HTR-8/SVneo (cell line): ENCODE measurements around the gene CAMSAP1.

ENCODE experiments used
- DNase-seq: peaks from one replicate; pipeline ENCODE4 v3.0.0; 2011; ENCODE audit warnings: low spot score, mixed read lengths; ENCODE audit not compliant: insufficient read length
- FAIRE-seq: peaks from 2 replicates; lab custom pipeline; 2011; peaks lifted over from hg19 to GRCh38; lab: Jason Lieb, UNC

CAMSAP1 gene

GRCh38 chr9:135769489-135770202, 137.7 kb downstream of the CAMSAP1 start:
- DNase-seq (no peak), FAIRE-seq (no peak)

- FAIRE-seq (no peak), DNase-seq (no peak)
Measured at GRCh38 chr9:135768516-135769218, 138.7 kb downstream of the CAMSAP1 start.

DNA sequence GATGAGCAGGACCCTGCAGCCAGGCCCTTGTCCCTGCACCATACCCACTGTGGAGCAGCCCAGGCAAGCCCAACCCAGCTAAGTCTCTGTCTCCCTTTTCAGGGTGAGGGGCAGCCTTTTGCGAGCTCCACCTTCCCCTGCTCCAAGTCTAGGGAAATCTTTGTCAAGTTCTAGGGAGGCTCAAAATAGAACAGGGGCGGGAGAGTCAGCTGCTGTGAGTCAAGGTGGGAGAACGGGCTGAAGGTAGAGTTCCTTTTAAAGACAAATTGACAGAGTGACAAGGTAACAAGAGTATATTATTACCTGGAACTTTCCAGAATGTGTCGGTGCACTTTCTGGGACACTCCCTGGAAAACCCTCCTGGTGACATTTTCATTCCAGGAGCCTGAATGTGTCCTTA, 140.6 kb downstream of the CAMSAP1 start:
- FAIRE-seq (no peak), DNase-seq (no peak)

GRCh38 chr9:135766251-135766650, 141.1 kb downstream of the CAMSAP1 start:
- DNase-seq = no peak
- FAIRE-seq = no peak

GRCh38 chr9:135765416-135765815, 141.9 kb downstream of the CAMSAP1 start:
- no peak for DNase-seq
- no peak for FAIRE-seq

DNA sequence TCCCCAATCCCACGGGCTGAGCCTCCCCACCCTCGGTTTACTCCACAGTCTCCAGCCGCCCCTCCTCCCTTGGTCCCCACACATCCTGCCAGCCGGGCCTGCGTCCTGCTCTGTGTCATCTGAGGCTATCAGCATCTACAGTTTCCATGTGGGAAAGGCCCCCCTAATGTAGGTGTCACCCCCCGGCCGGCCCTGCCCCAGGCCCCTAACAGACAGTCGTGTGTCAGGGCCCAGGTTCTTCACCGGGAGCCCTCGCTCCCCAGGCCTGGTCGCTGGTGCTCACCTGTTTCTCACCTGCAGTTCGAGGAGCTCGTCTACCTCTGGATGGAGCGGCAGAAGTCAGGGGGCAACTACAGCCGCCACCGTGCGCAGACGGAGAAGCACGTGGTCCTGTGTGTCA, 142.6 kb downstream of the CAMSAP1 start:
- FAIRE-seq = no peak

GRCh38 chr9:135763716-135764446, 143.5 kb downstream of the CAMSAP1 start:
- FAIRE-seq (no peak), DNase-seq (no peak)

More for the DNA sequence above, 142.6 kb downstream of the CAMSAP1 start:
- no peak for DNase-seq

DNA sequence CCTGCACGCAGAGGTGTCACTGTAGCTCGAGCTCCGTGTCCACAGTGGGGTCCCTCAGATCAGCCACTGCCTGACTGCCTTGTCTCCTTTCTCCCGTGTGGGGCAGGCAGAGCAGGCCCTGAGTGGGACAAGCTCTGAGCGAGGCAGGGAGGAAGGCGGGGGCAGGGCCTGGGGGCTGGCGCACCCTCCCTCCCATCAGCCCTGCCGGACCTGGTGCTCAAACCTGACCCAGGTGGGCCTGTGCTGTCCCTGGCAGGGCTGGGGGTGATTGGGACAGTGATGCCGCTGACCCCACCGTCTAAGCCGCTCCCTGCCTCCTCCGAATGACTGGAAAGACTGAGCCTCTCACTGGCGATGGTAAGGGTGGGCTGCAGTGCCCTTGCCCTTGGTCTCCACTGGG, 144.4 kb downstream of the CAMSAP1 start:
- no peak for FAIRE-seq

DNA sequence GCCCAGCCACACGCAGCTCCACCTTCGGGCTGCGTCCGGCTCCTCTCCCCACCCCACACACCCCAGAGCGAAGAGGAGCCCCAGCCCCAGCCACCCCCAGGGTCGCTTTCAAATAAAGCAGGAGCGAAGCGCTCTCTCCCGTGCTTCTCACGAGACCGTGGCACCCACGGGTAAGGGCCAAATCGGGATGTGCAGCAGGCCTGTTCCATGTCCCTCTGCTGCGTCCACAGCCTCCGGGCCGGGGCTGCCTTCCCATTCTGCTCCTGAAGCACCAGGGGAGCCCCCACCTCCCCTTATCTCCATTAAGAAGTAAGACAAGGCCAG, 145.5 kb downstream of the CAMSAP1 start:
- FAIRE-seq = no peak
- DNase-seq = no peak

More for the DNA sequence above, 144.4 kb downstream of the CAMSAP1 start:
- DNase-seq = no peak

- no peak for FAIRE-seq
Measured at GRCh38 chr9:135761150-135761844, 146.0 kb downstream of the CAMSAP1 start.

DNA sequence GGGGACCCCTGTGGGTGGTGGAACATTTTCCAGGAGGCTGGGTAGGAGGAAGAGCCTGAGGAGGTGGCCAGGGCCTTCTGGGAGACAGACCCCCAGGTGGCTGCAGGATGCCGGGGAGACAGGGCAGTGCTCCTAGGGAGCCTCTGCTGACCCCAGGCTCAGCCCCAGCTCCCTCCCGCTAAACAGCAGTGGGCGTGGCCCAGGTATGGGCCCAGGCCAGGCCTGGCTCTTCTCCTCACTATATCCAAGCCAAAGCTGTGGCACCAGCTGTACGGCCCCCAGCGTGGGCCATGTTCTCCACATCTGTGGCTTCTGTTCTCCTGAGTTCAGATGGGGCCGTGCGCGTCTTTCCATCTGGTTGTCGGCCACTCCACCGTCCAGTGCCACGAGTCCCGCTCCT, 146.9 kb downstream of the CAMSAP1 start:
- FAIRE-seq = no peak

More at GRCh38 chr9:135761150-135761844, 146.0 kb downstream of the CAMSAP1 start:
- DNase-seq = no peak

GRCh38 chr9:135759676-135760300, 147.6 kb downstream of the CAMSAP1 start:
- no peak for FAIRE-seq
- no peak for DNase-seq

More for the DNA sequence above, 146.9 kb downstream of the CAMSAP1 start:
- no peak for DNase-seq

GRCh38 chr9:135758870-135759269, 148.5 kb downstream of the CAMSAP1 start:
- FAIRE-seq = no peak
- DNase-seq = no peak
